A673 (cell line): Measurements from ENCODE around the gene ZNF714. TPM values are rescaled to one million over a fixed set of nuclear protein-coding genes. Genes with fewer than 3 reads are reported as not detected.

Experiments used
- BruUV-seq: library from RNA; stranded (reverse); fragments of 400-500 nt; replicated peaks from 2 replicates; lab custom pipeline; 2021; lab: Mats Ljungman, UMichigan
- CTCF ChIA-PET: fragments of 300-600 bp; sonication (Branson Sonifier 250); formaldehyde crosslinking; loops from one replicate; lab custom pipeline; 2022; ENCODE audit warnings: antibody characterized with exemption; lab: Charles Lee
- POLR2A ChIA-PET: fragments of 300-600 bp; sonication (Branson Sonifier 250); formaldehyde crosslinking; loops from one replicate; lab custom pipeline; 2022; ENCODE audit warnings: antibody characterized with exemption; ENCODE audit not compliant: low non-redundant PET; lab: Charles Lee
- DNase-seq: peaks from one replicate; pipeline ENCODE4 v3.0.0-alpha.2; 2015; ENCODE audit warnings: low spot score
- H3K27ac ChIP-seq: fragments of 200-600 bp; sonication (generic); 2 replicates; pipeline ENCODE4 v1.5.1; 2016; ENCODE audit warnings: mixed run types, low read depth, mild to moderate bottlenecking, mixed read lengths, antibody characterized with exemption, low read length; ENCODE audit not compliant: poor library complexity, severe bottlenecking
- H3K27me3 ChIP-seq: fragments of 200-600 bp; sonication (generic); replicated peaks from 2 replicates; pipeline ENCODE4 v1.6.1; 2017; ENCODE audit warnings: mixed run types, low read depth, mild to moderate bottlenecking, mixed read lengths, antibody characterized with exemption, low read length; ENCODE audit not compliant: insufficient read depth, poor library complexity
- H3K36me3 ChIP-seq: fragments of 200-600 bp; sonication (generic); 2 replicates; pipeline ENCODE4 v1.6.1; 2016; ENCODE audit warnings: mixed run types, mild to moderate bottlenecking, mixed read lengths, antibody characterized with exemption, low read length; ENCODE audit not compliant: insufficient read depth, poor library complexity, severe bottlenecking
- H3K4me1 ChIP-seq: fragments of 200-600 bp; sonication (generic); 2 replicates; pipeline ENCODE4 v1.6.1; 2017; ENCODE audit warnings: mixed run types, mild to moderate bottlenecking, mixed read lengths, antibody characterized with exemption, low read length; ENCODE audit not compliant: insufficient read depth, poor library complexity, severe bottlenecking
- H3K4me3 ChIP-seq: fragments of 200-600 bp; sonication (generic); 2 replicates; pipeline ENCODE4 v1.5.1; 2016; ENCODE audit warnings: low read depth, mixed run types, mild to moderate bottlenecking, mixed read lengths, low read length; ENCODE audit not compliant: poor library complexity, severe bottlenecking
- H3K9me3 ChIP-seq: fragments of 200-600 bp; sonication (generic); 2 replicates; pipeline ENCODE4 v1.6.1; 2016; ENCODE audit warnings: mixed run types, low read depth, mild to moderate bottlenecking, mixed read lengths, antibody characterized with exemption, low read length; ENCODE audit not compliant: poor library complexity, severe bottlenecking
- EZH2 ChIP-seq: fragments of 200-600 bp; sonication (generic); IDR thresholded peaks from 2 replicates; pipeline ENCODE4 v1.6.1; 2017; ENCODE audit warnings: borderline replicate concordance, low read depth, mild to moderate bottlenecking, mixed read lengths, antibody characterized with exemption, low read length; ENCODE audit not compliant: poor library complexity, severe bottlenecking
- intact Hi-C: fragments of 100-400 bp; cut with micrococcal nuclease; formaldehyde crosslinking; loops from one replicate; pipeline ENCODE4 v1.10.0; 2022; ENCODE audit not compliant: unreplicated experiment
- total RNA-seq: library from RNA; stranded (reverse); gene quantifications from 2 replicates; pipeline ENCODE4 v1.2.3, GENCODE V29; 2021
- TF ChIP-seq, protein P1 (sequence below): fragments of 300-800, 200-600 bp; sonication (generic); conservative IDR thresholded peaks from 2 replicates; pipeline ENCODE4 v1.5.1; 2017; ENCODE audit warnings: low read depth, mild to moderate bottlenecking, antibody characterized with exemption, low read length, moderate library complexity, mixed read lengths

Gene ZNF714
- total RNA-seq, 1 experiment from 2014 or later, result 21.3 TPM

DNA sequence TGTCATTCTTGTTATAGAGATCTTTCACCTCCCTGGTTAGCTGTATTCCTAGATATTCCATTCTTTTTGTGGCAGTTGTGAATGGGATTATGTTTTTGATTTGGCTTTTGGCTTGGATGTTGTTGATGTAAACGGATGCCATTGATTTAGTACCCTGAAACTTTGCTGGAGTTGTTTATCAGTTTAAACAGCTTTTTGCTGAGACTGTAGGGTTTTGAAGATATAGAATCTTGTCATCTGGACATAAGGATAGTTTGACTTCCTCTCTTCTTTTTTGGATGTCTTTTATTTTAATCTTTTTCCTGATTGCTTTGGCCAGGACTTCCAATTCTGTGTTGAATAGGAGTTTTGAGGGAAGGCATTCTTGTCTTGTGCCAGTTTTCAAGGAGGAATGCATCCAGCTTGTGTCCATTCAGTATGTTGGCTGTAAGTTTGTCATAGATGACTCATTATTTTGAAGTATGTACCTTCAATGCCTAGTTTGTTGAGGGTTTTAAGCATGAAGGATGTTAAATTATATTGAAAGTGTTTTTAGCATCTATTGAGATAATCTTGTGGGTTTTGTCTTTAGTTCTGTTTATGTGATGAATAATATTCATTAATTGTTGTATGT lies 76.6 kb downstream of the ZNF714 start:
- no peak overlapping the region for H3K4me3 ChIP-seq
- ChIA-PET POLR2A (no interaction called here), CTCF (no interaction called here)
- no peaks in the 10 kb centered on the region for H3K36me3 ChIP-seq
- H3K27me3 ChIP-seq, result no peaks in the 10 kb centered on the region
- H3K9me3 ChIP-seq, result peaks cover 4% of the 10 kb centered on the region
- intact Hi-C loops, result no loop called here
- no peak overlapping the region for H3K27ac ChIP-seq
- BruUV-seq, result no TSS peak
- DNase-seq, result no peak
- H3K4me1 ChIP-seq, result no peaks in the 10 kb centered on the region
- no peak for TF ChIP-seq EZH2
- TF ChIP-seq, protein P1, sequence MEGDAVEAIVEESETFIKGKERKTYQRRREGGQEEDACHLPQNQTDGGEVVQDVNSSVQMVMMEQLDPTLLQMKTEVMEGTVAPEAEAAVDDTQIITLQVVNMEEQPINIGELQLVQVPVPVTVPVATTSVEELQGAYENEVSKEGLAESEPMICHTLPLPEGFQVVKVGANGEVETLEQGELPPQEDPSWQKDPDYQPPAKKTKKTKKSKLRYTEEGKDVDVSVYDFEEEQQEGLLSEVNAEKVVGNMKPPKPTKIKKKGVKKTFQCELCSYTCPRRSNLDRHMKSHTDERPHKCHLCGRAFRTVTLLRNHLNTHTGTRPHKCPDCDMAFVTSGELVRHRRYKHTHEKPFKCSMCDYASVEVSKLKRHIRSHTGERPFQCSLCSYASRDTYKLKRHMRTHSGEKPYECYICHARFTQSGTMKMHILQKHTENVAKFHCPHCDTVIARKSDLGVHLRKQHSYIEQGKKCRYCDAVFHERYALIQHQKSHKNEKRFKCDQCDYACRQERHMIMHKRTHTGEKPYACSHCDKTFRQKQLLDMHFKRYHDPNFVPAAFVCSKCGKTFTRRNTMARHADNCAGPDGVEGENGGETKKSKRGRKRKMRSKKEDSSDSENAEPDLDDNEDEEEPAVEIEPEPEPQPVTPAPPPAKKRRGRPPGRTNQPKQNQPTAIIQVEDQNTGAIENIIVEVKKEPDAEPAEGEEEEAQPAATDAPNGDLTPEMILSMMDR, result no peak

DNA sequence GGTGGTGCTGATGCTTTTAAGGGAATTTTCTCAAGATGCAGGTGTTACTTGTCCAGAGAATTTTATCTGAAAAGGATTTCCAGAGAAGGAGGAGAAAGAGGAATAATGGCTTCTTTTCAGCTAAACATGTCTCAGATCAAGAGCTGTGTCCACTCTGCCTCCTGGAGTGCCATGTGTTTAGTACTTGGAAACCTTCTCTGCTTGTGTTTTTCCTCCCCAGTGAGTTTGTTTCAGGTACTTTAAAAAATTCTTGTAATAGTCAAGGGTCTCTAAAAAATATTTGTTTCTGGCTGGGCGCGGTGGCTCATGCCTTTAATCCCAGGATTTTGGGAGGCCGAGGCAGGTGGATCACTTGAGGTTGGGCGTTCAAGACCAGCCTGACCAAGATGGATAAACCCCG lies 82.5 kb downstream of the ZNF714 start:
- ChIA-PET POLR2A (no interaction called here), CTCF (interaction anchor here (0.6 kb wide), 1 partner anchor 116 kb away, joined by 6 read pairs; no protein-coding TSS in a partner anchor)
- no peak for DNase-seq
- peaks cover 22% of the 10 kb centered on the region for H3K36me3 ChIP-seq
- no peak overlapping the region for H3K27ac ChIP-seq
- H3K27me3 ChIP-seq, result no peaks in the 10 kb centered on the region
- no TSS peak for BruUV-seq
- no peaks in the 10 kb centered on the region for H3K9me3 ChIP-seq
- no peak overlapping the region for H3K4me3 ChIP-seq
- no peaks in the 10 kb centered on the region for H3K4me1 ChIP-seq
- TF ChIP-seq, protein P1, result no peak
- intact Hi-C loops, result loop anchor here (10.0 kb wide), 1 partner anchor 140 kb away; the partner anchor contains the start of gene ZNF430

- BruUV-seq, result no TSS peak
- Histone ChIP-seq H3K4me1 (no peaks in the 10 kb centered on the region), H3K27me3 (no peaks in the 10 kb centered on the region), H3K27ac (no peak overlapping the region), H3K4me3 (no peak overlapping the region), H3K36me3 (peaks cover 29% of the 10 kb centered on the region), H3K9me3 (no peaks in the 10 kb centered on the region)
- TF ChIP-seq, protein P1, result no peak
- no peak for TF ChIP-seq EZH2
- ChIA-PET CTCF (no interaction called here), POLR2A (no interaction called here)
- intact Hi-C loops, result loop anchor here (10.0 kb wide), 1 partner anchor 142 kb away; the partner anchor contains the start of gene ZNF430
- DNase-seq, result no peak
Measured at GRCh38 chr19:21166436-21166835, 84.4 kb downstream of the ZNF714 start.

Other genes with a start within 250 kb of the ZNF714 start
- gene ZNF85, start 159.0 kb upstream of the ZNF714 start, total RNA-seq, result 1.4 and 1.9 TPM in 2 replicates
- gene ZNF430, start 61.5 kb upstream of the ZNF714 start, total RNA-seq, result 11.3 and 12.4 TPM in 2 replicates
- 16.6 and 17.5 TPM in 2 replicates for gene ZNF431, start 59.8 kb downstream of the ZNF714 start, total RNA-seq
- 9.4 and 9.7 TPM in 2 replicates for gene ZNF708, start 247.2 kb downstream of the ZNF714 start, total RNA-seq